Measurements from ENCODE around the gene IDUA. TPM values are rescaled to one million over a fixed set of nuclear protein-coding genes. Genes with fewer than 3 reads are reported as not detected.
"Not testable (repeated sequence)": the region's sequence is repeated elsewhere in the genome, so short reads cannot be mapped to it uniquely, and the experiment has no call there.

Gene IDUA
- total RNA-seq, 4 donors from 2014 or later, result 6.0 to 13.4 (median 11.1) TPM

- DNase-seq (ENCODE audit: low spot score in 2 of 2), result peak in 1 of 2 donors; percentile 69
- no peak overlapping the region for H3K4me3 ChIP-seq (ENCODE audit: low read depth, poor library complexity, severe bottlenecking)
- TF ChIP-seq POLR2A (IDR thresholded peaks at IDR 0.05), result no peak
- no peak for TF ChIP-seq CTCF (IDR thresholded peaks at IDR 0.05)
- 63 to 64% methylated on average over 9 of the region's 9 CpGs for WGBS, 2 donors
- intact Hi-C loops (cut with DNase I; ENCODE audit: low total_unique reads), result no loop called here
Observed at GRCh38 chr4:1051472-1051871, 64.6 kb downstream of the IDUA start.

DNA sequence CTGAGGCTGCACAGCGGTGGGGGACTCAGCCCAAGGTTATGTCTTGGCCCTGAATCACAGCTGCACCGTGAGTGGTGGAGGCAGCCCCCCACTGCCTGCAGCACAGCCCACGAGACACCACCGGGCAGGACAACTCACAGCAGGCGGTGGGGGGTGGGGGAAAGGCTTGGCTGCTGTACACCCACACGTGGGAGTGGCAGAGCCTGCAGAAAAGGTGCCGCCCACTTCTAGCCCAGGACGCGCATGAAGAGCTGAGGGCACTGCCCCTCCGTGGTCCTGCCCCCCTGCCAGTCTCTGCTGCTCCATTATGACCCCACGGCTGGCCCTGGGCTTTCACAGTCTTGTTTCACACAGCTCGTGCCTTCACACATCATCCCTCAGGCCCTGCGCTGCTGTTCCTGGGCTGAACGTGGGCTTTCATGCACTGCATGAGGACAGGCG lies 65.4 kb downstream of the IDUA start:
- 48 to 49% methylated on average over 10 to 15 of the region's 15 CpGs for WGBS, 2 donors
- intact Hi-C loops (cut with DNase I; ENCODE audit: low total_unique reads), result no loop called here
- TF ChIP-seq POLR2A (IDR thresholded peaks at IDR 0.05) (no peak), CTCF (IDR thresholded peaks at IDR 0.05) (no peak)
- no peak overlapping the region for H3K4me3 ChIP-seq (ENCODE audit: low read depth, poor library complexity, severe bottlenecking)
- peak in 1 of 2 donors; percentile 81 for DNase-seq (ENCODE audit: low spot score in 2 of 2)

GRCh38 chr4:1053080-1053661 lies 66.3 kb downstream of the IDUA start:
- TF ChIP-seq POLR2A (IDR thresholded peaks at IDR 0.05) (no peak), CTCF (IDR thresholded peaks at IDR 0.05) (no peak)
- intact Hi-C loops (cut with DNase I; ENCODE audit: low total_unique reads), result no loop called here
- WGBS, 2 donors, result 26 to 28% methylated on average over 23 of the region's 24 CpGs
- H3K4me3 ChIP-seq (ENCODE audit: low read depth, poor library complexity, severe bottlenecking), result no peak overlapping the region
- DNase-seq (ENCODE audit: low spot score in 2 of 2), result peak in 1 of 2 donors; percentile 84

DNA sequence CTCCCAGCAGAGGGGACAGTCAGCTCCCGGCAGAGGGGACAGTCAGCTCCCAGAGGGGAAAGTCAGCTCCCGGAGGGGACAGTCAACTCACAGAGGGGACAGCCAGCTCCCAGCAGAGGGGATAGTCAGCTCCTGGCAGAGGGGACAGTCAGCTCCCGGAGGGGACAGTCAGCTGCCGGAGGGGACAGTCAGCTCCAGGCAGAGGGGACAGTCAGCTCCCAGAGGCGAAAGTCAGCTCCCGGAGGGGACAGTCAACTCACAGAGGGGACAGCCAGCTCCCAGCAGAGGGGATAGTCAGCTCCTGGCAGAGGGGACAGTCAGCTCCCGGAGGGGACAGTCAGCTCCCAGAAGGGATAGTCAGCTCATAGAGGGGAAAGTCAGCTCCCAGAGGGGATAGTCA lies 67.0 kb downstream of the IDUA start:
- peak in 1 of 2 donors; percentile 53 for DNase-seq (ENCODE audit: low spot score in 2 of 2)
- WGBS, 2 donors, result 27 to 31% methylated on average over 5 to 7 of the region's 7 CpGs
- intact Hi-C loops (cut with DNase I; ENCODE audit: low total_unique reads); H3K4me3 ChIP-seq (ENCODE audit: low read depth, poor library complexity, severe bottlenecking): not testable (repeated sequence)

Other genes starting within 250 kb of the IDUA start
- gene CPLX1, start 160.9 kb upstream of the IDUA start, total RNA-seq, result under 1 TPM in 3 of 4 donors, not detected in 1; 0.12 to 0.34 (median 0.13) TPM
- gene GAK, start 54.7 kb upstream of the IDUA start, total RNA-seq, result 100 to 1,000 TPM in 3 of 4 donors, 10 to 100 TPM in 1; 94.7 to 154 (median 108) TPM
- gene TMEM175, start 54.6 kb upstream of the IDUA start, total RNA-seq, result 10 to 100 TPM; 17.4 to 39.1 (median 30.1) TPM
- 10 to 100 TPM; 18.4 to 30.7 (median 22.4) TPM for gene DGKQ, start 13.5 kb upstream of the IDUA start, total RNA-seq
- gene SLC26A1, start 6.4 kb downstream of the IDUA start, total RNA-seq, result under 1 TPM in 3 of 4 donors, not detected in 1; 0.15 to 0.61 (median 0.19) TPM
- gene FGFRL1, start 24.6 kb downstream of the IDUA start, total RNA-seq, result 10 to 100 TPM in 2 of 4 donors, 1 to 10 TPM in 2; 7.4 to 13.7 (median 10.7) TPM
- 10 to 100 TPM in 2 of 4 donors, 1 to 10 TPM in 2; 2.9 to 11.8 (median 8.5) TPM for gene RNF212, start 126.5 kb downstream of the IDUA start, total RNA-seq
- gene SPON2, start 185.5 kb downstream of the IDUA start, total RNA-seq, result 10 to 100 TPM; 19.1 to 39.8 (median 32.8) TPM